IMR-90 (cell line): ENCODE measurements around the gene KCTD20. TPM values are rescaled to one million over a fixed set of nuclear protein-coding genes. Genes with fewer than 3 reads are reported as not detected.

Experiments used
- ATAC-seq: fragments of 200-7000 bp; cut with Tn5 transposase; 2 replicates; pipeline ENCODE4 v1.9.1; 2020; ENCODE audit warnings: low read depth, mild to moderate bottlenecking, moderate library complexity
- BruUV-seq: library from RNA; stranded (reverse); fragments of 400-500 nt; replicated peaks from 2 replicates; lab custom pipeline; 2021; lab: Mats Ljungman, UMichigan
- CTCF ChIA-PET: fragments of 300-600 bp; formaldehyde crosslinking; extraction: SDS; loops from one replicate; lab custom pipeline; 2021; ENCODE audit warnings: antibody characterized with exemption; lab: Yijun Ruan, JAX
- POLR2A ChIA-PET: fragments of 300-600 bp; sonication (Branson Sonifier 250); formaldehyde crosslinking; loops from one replicate; lab custom pipeline; 2022; ENCODE audit warnings: antibody characterized with exemption; ENCODE audit not compliant: unreplicated experiment; lab: Charles Lee
- DNase-seq: peaks from one replicate; pipeline ENCODE4 v3.0.0; 2013
- H2AFZ ChIP-seq: replicated peaks from 2 replicates; pipeline ENCODE3; 2013; ENCODE audit warnings: low read length, mild to moderate bottlenecking; ENCODE audit not compliant: poor library complexity
- H2AK5ac ChIP-seq: 2 replicates; pipeline ENCODE4 v1.6.1; 2013; ENCODE audit warnings: low read depth, low read length, inconsistent platforms
- H2AK9ac ChIP-seq: replicated peaks from 2 replicates; pipeline ENCODE3; 2013; ENCODE audit warnings: mild to moderate bottlenecking, low read depth, low read length, moderate library complexity; ENCODE audit not compliant: poor library complexity
- H2BK120ac ChIP-seq: 2 replicates; pipeline ENCODE4 v1.6.1; 2013; ENCODE audit warnings: low read depth, low read length, inconsistent platforms
- H2BK15ac ChIP-seq: 3 replicates; pipeline ENCODE4 v1.6.1; 2013; ENCODE audit warnings: low read depth, low read length, inconsistent platforms
- H2BK20ac ChIP-seq: 2 replicates; pipeline ENCODE4 v1.6.1; 2013; ENCODE audit warnings: low read depth, mild to moderate bottlenecking, inconsistent platforms, low read length, moderate library complexity
- H2BK5ac ChIP-seq: 2 replicates; pipeline ENCODE4 v1.6.1; 2013; ENCODE audit warnings: mild to moderate bottlenecking, low read depth, low read length, inconsistent platforms; ENCODE audit not compliant: poor library complexity, severe bottlenecking
- H3K14ac ChIP-seq: replicated peaks from 2 replicates; pipeline ENCODE4 v1.6.1; 2013; ENCODE audit warnings: low read depth, low read length, inconsistent platforms
- H3K18ac ChIP-seq: 2 replicates; pipeline ENCODE4 v1.6.1; 2013; ENCODE audit warnings: low read depth, low read length, control low read depth
- H3K23ac ChIP-seq: 2 replicates; pipeline ENCODE4 v1.6.1; 2013; ENCODE audit warnings: low read depth, low read length, inconsistent platforms
- H3K27ac ChIP-seq: 2 replicates; pipeline ENCODE4 v1.5.1; 2013; ENCODE audit warnings: mild to moderate bottlenecking, control low read depth, low read length; ENCODE audit not compliant: insufficient read depth
- H3K27me3 ChIP-seq: 2 replicates; pipeline ENCODE4 v1.6.1; 2013; ENCODE audit warnings: low read length; ENCODE audit not compliant: control insufficient read depth, insufficient read depth
- H3K36me3 ChIP-seq: 2 replicates; pipeline ENCODE4 v1.6.1; 2013; ENCODE audit warnings: low read length, mixed read lengths; ENCODE audit not compliant: control insufficient read depth, insufficient read depth
- H3K4ac ChIP-seq: 2 replicates; pipeline ENCODE4 v1.6.1; 2013; ENCODE audit warnings: low read depth, low read length, inconsistent platforms
- H3K4me1 ChIP-seq: 2 replicates; pipeline ENCODE4 v1.6.1; 2013; ENCODE audit warnings: low read length, mixed read lengths; ENCODE audit not compliant: control insufficient read depth, insufficient read depth
- H3K4me2 ChIP-seq: 2 replicates; pipeline ENCODE4 v1.6.1; 2013; ENCODE audit warnings: low read depth, mild to moderate bottlenecking, control low read depth, low read length, moderate library complexity
- H3K4me3 ChIP-seq: 2 replicates; pipeline ENCODE4 v1.5.1; 2013; ENCODE audit warnings: low read depth, mild to moderate bottlenecking, control low read depth, low read length, moderate library complexity; ENCODE audit not compliant: insufficient read depth
- H3K56ac ChIP-seq: 2 replicates; pipeline ENCODE4 v1.6.1; 2013; ENCODE audit warnings: low read length, inconsistent platforms; ENCODE audit not compliant: insufficient read depth; ENCODE audit errors: extremely low read depth
- H3K79me1 ChIP-seq, 2 experiments: 2 replicates each; pipeline ENCODE4 v1.6.1; 2013; ENCODE audit warnings: low read length in 2 of 2, inconsistent platforms in 1 of 2, low read depth in 1 of 2
- H3K9ac ChIP-seq: 2 replicates; pipeline ENCODE4 v1.6.1; 2013; ENCODE audit warnings: low read depth, low read length, control low read depth
- H3K9me1 ChIP-seq: 2 replicates; pipeline ENCODE4 v1.6.1; 2013; ENCODE audit warnings: low read length, inconsistent platforms; ENCODE audit not compliant: insufficient read depth
- H3K9me3 ChIP-seq: 2 replicates; pipeline ENCODE4 v1.6.1; 2013; ENCODE audit warnings: low read length; ENCODE audit not compliant: control insufficient read depth, insufficient read depth
- H4K20me1 ChIP-seq: 2 replicates; pipeline ENCODE4 v1.6.1; 2013; ENCODE audit warnings: low read length, inconsistent platforms; ENCODE audit not compliant: insufficient read depth
- H4K5ac ChIP-seq: 2 replicates; pipeline ENCODE4 v1.6.1; 2013; ENCODE audit warnings: mild to moderate bottlenecking, low read depth, low read length, control low read depth
- H4K8ac ChIP-seq, 2 experiments: 2 replicates each; pipeline ENCODE4 v1.6.1; 2013; ENCODE audit warnings: low read depth in 2 of 2, low read length in 2 of 2, control low read depth in 1 of 2, inconsistent platforms in 1 of 2
- H4K91ac ChIP-seq: 2 replicates; pipeline ENCODE4 v1.6.1; 2013; ENCODE audit warnings: low read depth, low read length, inconsistent platforms; ENCODE audit not compliant: insufficient read depth
- CEBPB ChIP-seq: IDR thresholded peaks from 2 replicates; pipeline ENCODE4 v1.6.1; 2012; ENCODE audit warnings: low read depth, low read length, improper control_type of control experiment
- CHD1 ChIP-seq: IDR thresholded peaks from 2 replicates; pipeline ENCODE4 v1.6.1; 2012; ENCODE audit warnings: low read depth, low read length, improper control_type of control experiment
- CTCF ChIP-seq: conservative IDR thresholded peaks from 2 replicates; pipeline ENCODE4 v1.5.1; 2012; ENCODE audit warnings: mild to moderate bottlenecking, low read depth, low read length, improper control_type of control experiment
- ELK1 ChIP-seq: fragments of 150-350 bp; IDR thresholded peaks from 2 replicates; pipeline ENCODE4 v1.6.1; 2016; ENCODE audit warnings: low read depth, mild to moderate bottlenecking, low read length, moderate library complexity, borderline replicate concordance
- MAZ ChIP-seq: IDR thresholded peaks from 2 replicates; pipeline ENCODE4 v1.6.1; 2012; ENCODE audit warnings: low read depth, mild to moderate bottlenecking, low read length, improper control_type of control experiment, moderate library complexity, borderline replicate concordance
- MXI1 ChIP-seq: IDR thresholded peaks from 2 replicates; pipeline ENCODE4 v1.6.1; 2012; ENCODE audit warnings: low read depth, mild to moderate bottlenecking, low read length, moderate library complexity, borderline replicate concordance
- POLR2A ChIP-seq: IDR thresholded peaks from 2 replicates; pipeline ENCODE4 v1.6.1; 2012; ENCODE audit warnings: mild to moderate bottlenecking, low read depth, low read length
- RAD21 ChIP-seq: IDR thresholded peaks from 2 replicates; pipeline ENCODE4 v1.6.1; 2012; ENCODE audit warnings: low read length, improper control_type of control experiment
- SMC3 ChIP-seq: fragments of 150-350 bp; IDR thresholded peaks from 2 replicates; pipeline ENCODE4 v1.6.1; 2016; ENCODE audit warnings: low read depth, mild to moderate bottlenecking, antibody characterized with exemption, low read length, moderate library complexity
- USF2 ChIP-seq: fragments of 150-350 bp; IDR thresholded peaks from 2 replicates; pipeline ENCODE4 v1.6.1; 2017; ENCODE audit warnings: mild to moderate bottlenecking, antibody characterized with exemption, low read length, low read depth
- WGBS, 2 experiments: methylation state at CpG; one replicate each; pipeline versions ENCODE4 v1.1.5 to v1.1.7; 2013; ENCODE audit warnings: missing lambda C conversion rate in 2 of 2; ENCODE audit not compliant: insufficient read length in 1 of 2; ENCODE audit errors: extremely low coverage in 2 of 2; 5-methylcytosine and 5-hydroxymethylcytosine counted together
- dilution Hi-C: fragments of 300-500 bp; cut with HindIII; formaldehyde crosslinking; loops from one replicate; pipeline ENCODE4 v1.14.3; 2018; ENCODE audit warnings: low sequenced_read_pairs; ENCODE audit not compliant: unreplicated experiment
- in situ Hi-C: fragments of 300-500 bp; cut with MboI; formaldehyde crosslinking; loops from 3 replicates; pipeline ENCODE4 v1.14.3; 2019; ENCODE audit warnings: low sequenced_read_pairs, inconsistent platforms, mixed read lengths
- intact Hi-C: fragments of 100-400 bp; cut with micrococcal nuclease; formaldehyde crosslinking; loops from 2 replicates; pipeline ENCODE4 v1.10.0; 2022
- polyA plus RNA-seq, 3 experiments: library from polyadenylated mRNA; depleted of rRNA; stranded (reverse); fragments of >200 nt; gene quantifications; 2 replicates each; pipeline ENCODE4 v1.2.3, GENCODE V29; 2012; ENCODE audit warnings: low replicate concordance in 1 of 3
- total RNA-seq: library from RNA; depleted of rRNA; stranded (reverse); fragments of >200 nt; gene quantifications from 2 replicates; pipeline ENCODE4 v1.2.3, GENCODE V29; 2012

The KCTD20 gene
- total and polyA plus RNA-seq, 2 of the 4 experiments (the other 2 are of a cell fraction) = 55.4 to 150 TPM

GRCh38 chr6:36423101-36423824, 19.5 kb upstream of the KCTD20 start (continued):
- TF ChIP-seq SMC3 = peak; percentile 83
- no peak; the same call in 1 of the 2 replicates for TF ChIP-seq MXI1
- no peak for TF ChIP-seq CHD1

- CTCF ChIA-PET = no interaction called here
- no peak for ATAC-seq
- dilution Hi-C loops = no loop called here
Measured at GRCh38 chr6:36426622-36427021, 16.2 kb upstream of the KCTD20 start.

More at GRCh38 chr6:36426622-36427021, 16.2 kb upstream of the KCTD20 start:
- Histone ChIP-seq H3K9me3 (no peaks in the 10 kb centered on the region), H3K4ac (no peak overlapping the region), H3K36me3 (no peaks in the 10 kb centered on the region), H3K14ac (no peak overlapping the region), H2BK15ac (no peak overlapping the region), H2BK5ac (no peak overlapping the region), H3K27me3 (no peaks in the 10 kb centered on the region), H4K20me1 (no peaks in the 10 kb centered on the region), H3K23ac (no peak overlapping the region), H2BK20ac (no peak overlapping the region), H2BK120ac (no peak overlapping the region), H3K9ac (no peak overlapping the region), H3K4me1 (peaks cover 7% of the 10 kb centered on the region), H4K91ac (no peak overlapping the region), H3K9me1 (peaks cover 9% of the 10 kb centered on the region; the same call in 1 of the 2 replicates), H3K56ac (no peak overlapping the region), H3K4me2 (no peak overlapping the region), H2AK5ac (no peak overlapping the region), H4K8ac (no peak overlapping the region), H3K18ac (no peak overlapping the region), H2AK9ac (no peak overlapping the region), H3K27ac (no peak overlapping the region), H2AFZ (no peak overlapping the region), H3K79me1 (peaks cover 5 to 10% of the 10 kb centered on the region in 2 experiments; a peak in 3 of 4 replicates), H4K5ac (no peak overlapping the region), H3K4me3 (no peak overlapping the region)
- intact Hi-C loops = no loop called here
- in situ Hi-C loops = no loop called here
- no CpG with 5 or more reads among the region's 3 CpGs for WGBS, 2 experiments
- TF ChIP-seq CEBPB (no peak), RAD21 (no peak), USF2 (no peak), POLR2A (no peak), MAZ (no peak), CTCF (no peak), ELK1 (no peak), SMC3 (no peak)
- POLR2A ChIA-PET = no interaction called here
- no peak for DNase-seq
- BruUV-seq = no TSS peak
